AG10803 (cell line): ENCODE data around the gene PBX2.
"Not testable (repeated sequence)": the region's sequence is repeated elsewhere in the genome, so short reads cannot be mapped to it uniquely, and the experiment has no call there.

Experiments used
- DNase-seq: peaks from one replicate; pipeline ENCODE4 v3.0.0; 2010; ENCODE audit warnings: low read depth
- H3K4me3 ChIP-seq: 2 replicates; pipeline ENCODE4 v1.5.1; 2011; ENCODE audit warnings: mild to moderate bottlenecking, low read length, control low read depth
- CTCF ChIP-seq: conservative IDR thresholded peaks from 2 replicates; pipeline ENCODE4 v1.5.1; 2011; ENCODE audit warnings: mild to moderate bottlenecking, low read length, control low read depth, inconsistent platforms

PBX2 gene

GRCh38 chr6:32149932-32150870 is 39.8 kb downstream of the PBX2 start:
- no peak for TF ChIP-seq CTCF
- no peak for DNase-seq
- no peak overlapping the region for H3K4me3 ChIP-seq

- no peak overlapping the region for H3K4me3 ChIP-seq
- DNase-seq = no peak
- no peak for TF ChIP-seq CTCF
These were observed 40.8 kb downstream of the PBX2 start for GRCh38 chr6:32149092-32149755.

GRCh38 chr6:32148289-32149091 is 41.5 kb downstream of the PBX2 start:
- no peak overlapping the region for H3K4me3 ChIP-seq
- DNase-seq = no peak
- no peak for TF ChIP-seq CTCF

GRCh38 chr6:32147401-32148132 is 42.4 kb downstream of the PBX2 start:
- no peak for DNase-seq
- no peak overlapping the region for H3K4me3 ChIP-seq
- no peak for TF ChIP-seq CTCF

GRCh38 chr6:32146687-32147086 is 43.3 kb downstream of the PBX2 start:
- no peak for TF ChIP-seq CTCF

GRCh38 chr6:32146287-32146686 is 43.7 kb downstream of the PBX2 start:
- DNase-seq = no peak
- no peak overlapping the region for H3K4me3 ChIP-seq
- no peak for TF ChIP-seq CTCF

More at GRCh38 chr6:32146687-32147086, 43.3 kb downstream of the PBX2 start:
- DNase-seq = no peak
- no peak overlapping the region for H3K4me3 ChIP-seq

GRCh38 chr6:32144238-32144637 is 45.8 kb downstream of the PBX2 start:
- not testable (repeated sequence) for H3K4me3 ChIP-seq, DNase-seq
